A549 (cell line): ENCODE data around the gene DBT.

Experiments
- BHLHE40 ChIP-seq: IDR thresholded peaks from 2 replicates; pipeline ENCODE4 v1.6.1; 2012; ENCODE audit warnings: low read depth, low read length, inconsistent platforms
- EP300 ChIP-seq, 2 experiments: fragments of >200 bp; sonication (Bioruptor Twin); formaldehyde crosslinking; IDR thresholded peaks; 2 replicates in 1 of 2; 3 replicates in 1 of 2; pipeline ENCODE4 v1.6.1; 2016 to 2017
- JUN ChIP-seq, 2 experiments: fragments of >200 bp; sonication (Bioruptor Twin); formaldehyde crosslinking; IDR thresholded peaks; 2 replicates in 1 of 2; 3 replicates in 1 of 2; pipeline ENCODE4 v1.6.1; 2016 to 2017
- MAZ ChIP-seq: fragments of 150-350 bp; IDR thresholded peaks from 2 replicates; pipeline ENCODE4 v1.6.1; 2014; ENCODE audit warnings: antibody characterized with exemption, low read depth, low read length, borderline replicate concordance
- POLR2A ChIP-seq: IDR thresholded peaks from 2 replicates; pipeline ENCODE4 v1.6.1; 2012; ENCODE audit warnings: mild to moderate bottlenecking, low read length
- RAD21 ChIP-seq, 2 experiments: fragments of >200 bp in 1 of 2; sonication (Bioruptor Twin) in 1 of 2; formaldehyde crosslinking in 1 of 2; IDR thresholded peaks in 1 of 2; conservative IDR thresholded peaks in 1 of 2; 2 replicates in 1 of 2; 3 replicates in 1 of 2; pipeline ENCODE4 v1.6.1; 2012 to 2018; ENCODE audit warnings: inconsistent platforms in 1 of 2
- RNF2 ChIP-seq: fragments of 200-600 bp; sonication (generic); IDR thresholded peaks from 2 replicates; pipeline ENCODE4 v1.6.1; 2016; ENCODE audit warnings: low read depth, mild to moderate bottlenecking, antibody characterized with exemption, moderate library complexity, borderline replicate concordance
- SMC3 ChIP-seq: fragments of >200 bp; sonication (Bioruptor Twin); formaldehyde crosslinking; IDR thresholded peaks from 3 replicates; pipeline ENCODE4 v1.6.1; 2018; ENCODE audit warnings: inconsistent platforms
- TF ChIP-seq, protein P1 (sequence below): fragments of 200-600 bp; sonication (generic); IDR thresholded peaks from 2 replicates; pipeline ENCODE4 v1.6.1; 2016; ENCODE audit warnings: antibody characterized with exemption, mild to moderate bottlenecking, moderate library complexity
- TF ChIP-seq, protein P2 (sequence below): fragments of >200 bp; sonication (Bioruptor Twin); formaldehyde crosslinking; IDR thresholded peaks from 3 replicates; pipeline ENCODE4 v1.5.1; 2016
- TF ChIP-seq, protein P3 (sequence below): IDR thresholded peaks from 2 replicates; pipeline ENCODE4 v1.6.1; 2012
- TF ChIP-seq, protein P4 (sequence below): fragments of 450-650 bp; IDR thresholded peaks from 2 replicates; pipeline ENCODE4 v1.6.1; 2014; ENCODE audit warnings: antibody characterized with exemption

DNA sequence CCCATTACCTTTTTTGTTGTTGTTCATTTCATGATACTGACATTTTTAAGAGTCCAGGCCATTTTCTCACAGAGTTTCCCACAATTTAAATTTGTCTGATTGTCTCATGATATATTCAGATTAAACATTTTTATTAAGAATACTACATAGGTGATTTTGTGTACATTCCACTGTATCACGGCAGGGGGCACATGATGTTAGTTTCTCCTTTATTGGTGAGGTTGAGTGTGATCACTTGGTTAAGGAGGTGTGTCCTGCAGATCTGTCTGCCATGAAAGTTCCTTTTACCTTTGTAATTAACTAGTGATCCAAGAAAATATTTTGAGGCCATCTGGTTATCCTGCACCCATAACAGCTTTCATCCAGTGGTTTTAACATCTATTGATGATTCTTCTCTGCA, 28.2 kb upstream of the DBT start:
- TF ChIP-seq MAZ, result no peak
- TF ChIP-seq, protein P1, sequence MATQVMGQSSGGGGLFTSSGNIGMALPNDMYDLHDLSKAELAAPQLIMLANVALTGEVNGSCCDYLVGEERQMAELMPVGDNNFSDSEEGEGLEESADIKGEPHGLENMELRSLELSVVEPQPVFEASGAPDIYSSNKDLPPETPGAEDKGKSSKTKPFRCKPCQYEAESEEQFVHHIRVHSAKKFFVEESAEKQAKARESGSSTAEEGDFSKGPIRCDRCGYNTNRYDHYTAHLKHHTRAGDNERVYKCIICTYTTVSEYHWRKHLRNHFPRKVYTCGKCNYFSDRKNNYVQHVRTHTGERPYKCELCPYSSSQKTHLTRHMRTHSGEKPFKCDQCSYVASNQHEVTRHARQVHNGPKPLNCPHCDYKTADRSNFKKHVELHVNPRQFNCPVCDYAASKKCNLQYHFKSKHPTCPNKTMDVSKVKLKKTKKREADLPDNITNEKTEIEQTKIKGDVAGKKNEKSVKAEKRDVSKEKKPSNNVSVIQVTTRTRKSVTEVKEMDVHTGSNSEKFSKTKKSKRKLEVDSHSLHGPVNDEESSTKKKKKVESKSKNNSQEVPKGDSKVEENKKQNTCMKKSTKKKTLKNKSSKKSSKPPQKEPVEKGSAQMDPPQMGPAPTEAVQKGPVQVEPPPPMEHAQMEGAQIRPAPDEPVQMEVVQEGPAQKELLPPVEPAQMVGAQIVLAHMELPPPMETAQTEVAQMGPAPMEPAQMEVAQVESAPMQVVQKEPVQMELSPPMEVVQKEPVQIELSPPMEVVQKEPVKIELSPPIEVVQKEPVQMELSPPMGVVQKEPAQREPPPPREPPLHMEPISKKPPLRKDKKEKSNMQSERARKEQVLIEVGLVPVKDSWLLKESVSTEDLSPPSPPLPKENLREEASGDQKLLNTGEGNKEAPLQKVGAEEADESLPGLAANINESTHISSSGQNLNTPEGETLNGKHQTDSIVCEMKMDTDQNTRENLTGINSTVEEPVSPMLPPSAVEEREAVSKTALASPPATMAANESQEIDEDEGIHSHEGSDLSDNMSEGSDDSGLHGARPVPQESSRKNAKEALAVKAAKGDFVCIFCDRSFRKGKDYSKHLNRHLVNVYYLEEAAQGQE, result no peak
- no peak for TF ChIP-seq RNF2
- no peak for TF ChIP-seq POLR2A
- TF ChIP-seq, protein P2, sequence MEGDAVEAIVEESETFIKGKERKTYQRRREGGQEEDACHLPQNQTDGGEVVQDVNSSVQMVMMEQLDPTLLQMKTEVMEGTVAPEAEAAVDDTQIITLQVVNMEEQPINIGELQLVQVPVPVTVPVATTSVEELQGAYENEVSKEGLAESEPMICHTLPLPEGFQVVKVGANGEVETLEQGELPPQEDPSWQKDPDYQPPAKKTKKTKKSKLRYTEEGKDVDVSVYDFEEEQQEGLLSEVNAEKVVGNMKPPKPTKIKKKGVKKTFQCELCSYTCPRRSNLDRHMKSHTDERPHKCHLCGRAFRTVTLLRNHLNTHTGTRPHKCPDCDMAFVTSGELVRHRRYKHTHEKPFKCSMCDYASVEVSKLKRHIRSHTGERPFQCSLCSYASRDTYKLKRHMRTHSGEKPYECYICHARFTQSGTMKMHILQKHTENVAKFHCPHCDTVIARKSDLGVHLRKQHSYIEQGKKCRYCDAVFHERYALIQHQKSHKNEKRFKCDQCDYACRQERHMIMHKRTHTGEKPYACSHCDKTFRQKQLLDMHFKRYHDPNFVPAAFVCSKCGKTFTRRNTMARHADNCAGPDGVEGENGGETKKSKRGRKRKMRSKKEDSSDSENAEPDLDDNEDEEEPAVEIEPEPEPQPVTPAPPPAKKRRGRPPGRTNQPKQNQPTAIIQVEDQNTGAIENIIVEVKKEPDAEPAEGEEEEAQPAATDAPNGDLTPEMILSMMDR, result no peak
- TF ChIP-seq, protein P3, sequence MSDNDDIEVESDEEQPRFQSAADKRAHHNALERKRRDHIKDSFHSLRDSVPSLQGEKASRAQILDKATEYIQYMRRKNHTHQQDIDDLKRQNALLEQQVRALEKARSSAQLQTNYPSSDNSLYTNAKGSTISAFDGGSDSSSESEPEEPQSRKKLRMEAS, result no peak
- TF ChIP-seq SMC3, result no peak
- no peak for TF ChIP-seq RAD21 (conservative IDR thresholded peaks at IDR 0.05 in 1 of 2, IDR thresholded peaks at IDR 0.05 in 1 of 2)
- TF ChIP-seq EP300 (IDR thresholded peaks at IDR 0.05), result no peak
- TF ChIP-seq BHLHE40, result no peak
- no peak for TF ChIP-seq JUN (IDR thresholded peaks at IDR 0.05)
- TF ChIP-seq, protein P4, sequence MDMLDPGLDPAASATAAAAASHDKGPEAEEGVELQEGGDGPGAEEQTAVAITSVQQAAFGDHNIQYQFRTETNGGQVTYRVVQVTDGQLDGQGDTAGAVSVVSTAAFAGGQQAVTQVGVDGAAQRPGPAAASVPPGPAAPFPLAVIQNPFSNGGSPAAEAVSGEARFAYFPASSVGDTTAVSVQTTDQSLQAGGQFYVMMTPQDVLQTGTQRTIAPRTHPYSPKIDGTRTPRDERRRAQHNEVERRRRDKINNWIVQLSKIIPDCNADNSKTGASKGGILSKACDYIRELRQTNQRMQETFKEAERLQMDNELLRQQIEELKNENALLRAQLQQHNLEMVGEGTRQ, result no peak
